ENCODE data around the gene NGFR.

- TF ChIP-seq EP300 (IDR thresholded peaks at IDR 0.05; ENCODE audit: low read depth) (no peak), CTCF (IDR thresholded peaks at IDR 0.05) (no peak), POLR2A (IDR thresholded peaks at IDR 0.05) (no peak)
These were observed 14.5 kb downstream of the NGFR start for GRCh38 chr17:49509588-49509917.

Data from transverse colon (tissue), 3 donors.